ENCODE data around the gene PARP14.
A peak's percentile ranks its signal among the peaks of the same experiment; 100 is the strongest.
"Not testable (repeated sequence)": the region's sequence is repeated elsewhere in the genome, so short reads cannot be mapped to it uniquely, and the experiment has no call there.

PARP14 gene

DNA sequence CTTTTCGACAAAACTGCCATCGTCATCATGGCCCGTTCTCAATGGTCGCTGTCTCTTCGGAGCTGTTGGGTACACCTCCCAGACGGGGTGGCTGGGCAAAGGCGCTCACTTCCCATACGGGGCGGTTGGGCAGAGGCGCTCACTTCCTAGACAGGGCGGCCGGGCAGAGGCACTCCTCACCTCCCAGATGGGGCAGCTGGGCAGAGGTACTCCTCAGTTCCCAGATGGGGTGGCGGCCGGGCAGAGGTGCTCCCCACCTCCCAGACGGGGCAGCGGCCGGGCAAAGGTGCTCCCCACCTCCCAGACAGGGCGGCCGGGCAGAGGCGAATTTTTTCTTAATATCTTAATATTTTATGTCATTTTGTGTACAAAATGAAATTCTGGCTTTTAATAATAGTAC lies 44.5 kb downstream of the PARP14 start:
- ATAC-seq (no peak), DNase-seq (no peak)

DNA sequence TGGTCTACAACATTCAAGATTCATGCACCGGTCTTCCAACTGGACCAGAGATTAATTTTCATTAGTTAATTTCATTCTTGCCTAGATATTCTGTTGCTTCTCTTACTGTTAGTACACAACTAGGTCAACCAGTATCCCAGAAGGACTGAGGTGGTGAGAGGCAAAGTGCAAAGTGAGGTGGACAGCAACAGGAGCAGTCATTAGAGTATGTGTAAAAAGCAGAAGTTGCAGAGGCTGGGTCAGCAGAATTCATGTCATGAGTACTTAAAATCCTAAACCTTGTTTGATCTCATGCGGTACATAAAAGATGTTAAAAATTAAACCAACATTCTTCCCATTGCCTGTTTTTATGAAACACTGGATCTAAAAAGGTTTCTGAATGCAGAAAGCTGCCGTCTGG lies 46.7 kb downstream of the PARP14 start:
- no peak for ATAC-seq
- no peak for DNase-seq

GRCh38 chr3:122727766-122728165 lies 47.1 kb downstream of the PARP14 start:
- no peak for DNase-seq
- no peak for ATAC-seq

- DNase-seq (no peak), ATAC-seq (no peak)
Observed at GRCh38 chr3:122728186-122728585, 47.5 kb downstream of the PARP14 start.

GRCh38 chr3:122728756-122729514 lies 48.3 kb downstream of the PARP14 start:
- no peak for ATAC-seq
- DNase-seq: no peak

DNA sequence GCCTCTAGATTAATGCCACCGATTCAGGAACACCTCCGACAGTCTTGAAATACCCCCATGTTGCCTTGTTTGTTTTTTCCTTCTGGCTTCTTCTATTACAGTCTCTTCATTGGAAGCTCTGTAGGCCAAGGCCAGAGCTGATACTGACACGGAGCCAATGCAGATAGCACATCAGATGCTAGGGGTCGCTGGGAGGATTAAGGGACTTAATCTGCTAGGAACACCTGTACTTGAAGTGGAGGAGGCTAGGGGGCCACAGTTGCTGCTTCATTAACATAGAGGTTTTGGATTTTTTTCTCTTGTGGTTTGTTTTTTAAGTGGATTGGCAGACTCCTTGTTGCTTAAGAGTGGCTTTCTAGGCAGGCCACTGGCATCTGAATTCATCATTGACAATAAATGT lies 49.6 kb downstream of the PARP14 start:
- ATAC-seq: no peak

GRCh38 chr3:122732682-122733525 lies 52.3 kb downstream of the PARP14 start:
- not testable (repeated sequence) for ATAC-seq

More for the DNA sequence above, 49.6 kb downstream of the PARP14 start:
- DNase-seq: no peak

DNA sequence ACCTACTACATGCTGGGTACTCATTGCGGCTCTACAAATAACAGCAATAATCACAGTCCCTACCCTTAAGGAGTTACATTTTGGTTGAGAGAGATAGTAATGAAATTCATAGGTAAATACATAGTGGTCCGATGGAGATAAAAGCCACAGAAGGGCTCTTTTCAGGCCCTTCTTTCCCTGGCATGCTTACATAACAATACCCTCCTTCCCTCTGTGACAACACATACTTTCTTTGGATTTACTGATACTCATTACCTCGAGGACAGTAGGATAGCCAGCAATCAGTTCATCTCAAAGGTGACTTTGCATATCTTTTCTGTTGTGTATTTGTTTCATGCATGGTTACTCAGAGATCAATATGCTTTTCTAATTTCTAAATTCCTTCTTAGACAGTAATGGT lies 58.5 kb downstream of the PARP14 start:
- no peak for ATAC-seq
- no peak for DNase-seq

More at GRCh38 chr3:122732682-122733525, 52.3 kb downstream of the PARP14 start:
- DNase-seq: not testable (repeated sequence)

DNA sequence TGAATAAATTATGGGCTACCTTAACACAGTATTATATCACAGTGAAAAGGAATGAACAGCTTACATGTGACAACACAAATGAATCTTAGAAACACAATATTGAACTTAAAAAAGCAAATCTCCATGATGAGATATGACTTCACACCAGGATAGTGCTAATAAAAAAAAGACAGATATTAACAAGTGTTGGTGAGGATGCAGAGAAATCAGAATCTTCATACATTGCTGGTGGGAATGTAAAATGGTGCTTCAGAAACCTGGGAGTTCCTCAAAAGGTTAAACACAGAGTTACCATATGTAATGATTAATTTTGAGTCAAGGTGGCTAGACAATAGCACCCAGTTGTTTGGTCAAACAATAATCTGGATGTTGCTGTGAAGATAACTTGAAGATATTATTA lies 61.6 kb downstream of the PARP14 start:
- DNase-seq (no peak), ATAC-seq (no peak)

- ATAC-seq: no peak
- DNase-seq: no peak
Observed at GRCh38 chr3:122743581-122744120, 63.0 kb downstream of the PARP14 start.

DNA sequence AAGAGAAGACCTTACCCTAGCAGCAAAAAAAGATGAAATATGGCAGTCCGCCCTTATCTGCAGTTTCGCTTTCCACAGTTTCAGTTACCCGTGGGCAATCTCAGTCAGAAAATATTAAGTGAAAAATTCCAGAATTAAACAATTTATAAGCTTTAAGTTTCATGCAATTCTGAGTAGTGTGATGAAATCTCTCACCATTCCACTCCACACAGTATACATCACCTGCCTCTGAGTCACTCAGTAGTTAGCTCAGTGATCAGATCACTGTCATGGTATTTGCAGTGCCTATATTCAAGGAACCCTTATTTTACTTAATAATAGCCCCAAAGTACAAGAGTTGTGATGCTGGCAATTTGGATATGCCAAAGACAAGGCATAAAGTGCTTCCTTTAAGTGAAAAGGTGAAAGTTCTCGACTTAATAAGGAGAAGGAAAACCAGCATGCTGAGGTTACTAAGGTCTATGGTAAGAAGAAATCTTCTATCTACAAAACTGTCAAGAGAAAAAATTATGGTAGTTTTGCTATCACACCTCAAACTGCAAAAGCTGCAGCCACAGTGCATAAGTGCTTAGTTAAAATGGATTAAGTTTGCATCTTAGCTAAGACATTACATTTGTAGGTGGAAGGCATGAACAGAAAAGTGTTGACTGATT lies 64.9 kb downstream of the PARP14 start:
- ATAC-seq (no peak), DNase-seq (no peak)

- not testable (repeated sequence) for ATAC-seq, DNase-seq
Observed at GRCh38 chr3:122747295-122747694, 66.7 kb downstream of the PARP14 start.

DNA sequence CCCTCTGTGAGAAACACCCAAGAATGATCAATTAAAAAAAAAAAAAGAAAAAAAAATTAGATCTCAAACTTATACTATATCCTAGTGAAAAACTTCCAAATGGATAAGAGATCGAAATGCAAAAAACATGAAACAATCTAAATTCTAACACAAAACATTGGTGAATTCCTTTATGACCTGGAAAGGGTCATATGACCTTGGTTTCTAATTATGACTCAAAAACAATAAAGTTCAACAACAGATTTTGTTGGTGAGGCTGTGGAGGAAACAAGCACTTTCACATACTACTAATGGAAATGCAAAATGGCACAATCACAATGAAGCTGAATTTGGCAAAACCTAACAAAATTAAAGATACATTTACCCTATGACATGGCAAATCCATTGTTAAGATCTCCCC lies 67.7 kb downstream of the PARP14 start:
- no peak for ATAC-seq
- no peak for DNase-seq

- ATAC-seq: peak; percentile 66
- DNase-seq: no peak
Observed at GRCh38 chr3:122754929-122755328, 74.3 kb downstream of the PARP14 start.

- DNase-seq: no peak
- ATAC-seq: no peak
Observed at GRCh38 chr3:122755491-122755890, 74.9 kb downstream of the PARP14 start.

GRCh38 chr3:122758877-122759560 lies 78.4 kb downstream of the PARP14 start:
- DNase-seq (no peak), ATAC-seq (no peak)

DNA sequence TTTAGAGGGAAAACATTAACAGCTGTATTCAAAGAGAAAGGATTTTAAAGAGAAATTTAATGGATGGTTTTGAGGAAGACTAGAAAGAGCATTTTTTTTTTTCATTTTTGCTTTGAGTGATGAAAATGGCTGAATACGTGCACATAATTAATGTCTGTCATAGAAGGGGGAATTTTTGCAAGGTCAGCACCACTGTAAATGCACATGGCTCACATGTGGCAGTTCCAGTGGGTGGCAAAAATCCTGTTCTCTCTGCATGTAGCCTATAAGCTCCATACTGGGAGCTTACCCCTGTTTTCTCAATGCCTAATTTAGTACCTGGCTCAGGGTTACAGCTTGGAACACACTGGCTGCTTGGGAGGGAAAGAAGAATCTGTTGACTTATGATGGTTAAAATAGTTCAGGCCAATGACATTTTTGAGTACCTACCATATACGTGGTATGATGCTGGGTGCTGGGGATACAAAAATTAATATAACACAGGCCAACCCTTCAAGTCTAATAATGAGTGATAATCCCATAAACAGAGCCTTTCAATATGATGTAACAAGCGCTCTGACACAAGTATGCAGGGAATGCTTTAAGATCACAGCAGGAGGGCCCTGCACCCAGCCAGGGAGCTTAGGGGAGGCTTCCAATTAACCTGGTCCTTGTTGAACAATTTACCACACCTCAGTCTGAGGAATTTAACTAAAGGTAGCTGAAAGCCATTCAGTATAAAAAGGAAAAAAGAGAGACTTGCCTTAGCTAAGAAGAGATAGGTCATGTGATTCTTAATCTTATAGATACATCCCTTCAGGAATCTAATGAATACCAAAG lies 80.0 kb downstream of the PARP14 start:
- no peak for ATAC-seq
- DNase-seq: no peak

DNA sequence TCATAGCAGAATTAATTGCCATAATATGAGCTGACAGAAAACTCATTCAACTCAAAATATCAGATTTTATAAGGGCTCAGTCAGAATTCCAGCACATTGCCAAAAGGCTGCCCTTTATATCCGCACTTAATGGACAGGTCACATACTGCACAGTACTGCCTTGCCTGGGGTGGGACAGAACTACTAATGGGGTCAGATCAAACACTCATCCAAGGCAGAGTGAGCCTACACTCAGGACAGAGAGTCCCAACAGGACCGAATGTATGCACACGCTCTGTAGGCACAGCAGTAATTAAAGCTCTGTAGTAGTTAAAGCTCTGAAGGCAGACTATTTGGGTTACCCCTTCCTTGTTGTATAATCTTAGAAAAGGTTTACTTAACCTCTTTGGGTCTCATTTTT lies 85.8 kb downstream of the PARP14 start:
- DNase-seq: no peak
- no peak for ATAC-seq

- no peak for DNase-seq
- no peak for ATAC-seq
Observed at GRCh38 chr3:122767540-122768372, 87.1 kb downstream of the PARP14 start.

GRCh38 chr3:122770521-122771202 lies 90.0 kb downstream of the PARP14 start:
- ATAC-seq (no peak), DNase-seq (no peak)
